GM23338 (cell line): ENCODE data around the gene EIF4E. TPM values are rescaled to one million over a fixed set of nuclear protein-coding genes. Genes with fewer than 3 reads are reported as not detected.
"Not testable (repeated sequence)": the region's sequence is repeated elsewhere in the genome, so short reads cannot be mapped to it uniquely, and the experiment has no call there.

Source experiments
- ATAC-seq: fragments of 200-7000 bp; cut with Tn5 transposase; 3 replicates; pipeline ENCODE4 v1.9.1; 2020
- DNase-seq: peaks from one replicate; pipeline ENCODE4 v3.0.0-alpha.2; 2015; ENCODE audit warnings: low spot score
- H2AFZ ChIP-seq: fragments of 200-600 bp; sonication (generic); 2 replicates; pipeline ENCODE4 v1.8.0; 2016; ENCODE audit warnings: antibody characterized with exemption, mild to moderate bottlenecking, moderate library complexity
- H3F3A ChIP-seq: fragments of 200-600 bp; sonication (generic); replicated peaks from 2 replicates; pipeline ENCODE4 v1.8.0; 2017; ENCODE audit warnings: antibody characterized with exemption, mixed run types, low read depth
- H3K27ac ChIP-seq: fragments of 200-600 bp; sonication (generic); 2 replicates; pipeline ENCODE4 v1.6.1; 2016; ENCODE audit warnings: low read depth
- H3K27me3 ChIP-seq: fragments of 200-600 bp; sonication (generic); 2 replicates; pipeline ENCODE4 v1.8.0; 2016; ENCODE audit warnings: mild to moderate bottlenecking, mixed run types, moderate library complexity; ENCODE audit not compliant: insufficient read depth
- H3K36me3 ChIP-seq: fragments of 200-600 bp; sonication (generic); 2 replicates; pipeline ENCODE4 v1.8.0; 2016; ENCODE audit warnings: mild to moderate bottlenecking; ENCODE audit not compliant: insufficient read depth
- H3K4me1 ChIP-seq: fragments of 200-600 bp; sonication (generic); 2 replicates; pipeline ENCODE4 v1.8.0; 2016; ENCODE audit warnings: mild to moderate bottlenecking, moderate library complexity; ENCODE audit not compliant: insufficient read depth
- H3K4me2 ChIP-seq: fragments of 200-600 bp; sonication (generic); 2 replicates; pipeline ENCODE4 v1.7.1; 2017; ENCODE audit warnings: mixed run types
- H3K4me3 ChIP-seq: fragments of 200-600 bp; sonication (generic); 2 replicates; pipeline ENCODE4 v1.6.1; 2016; ENCODE audit warnings: mixed run types
- H3K79me2 ChIP-seq: fragments of 200-600 bp; sonication (generic); replicated peaks from 2 replicates; pipeline ENCODE4 v1.8.0; 2017; ENCODE audit warnings: mild to moderate bottlenecking; ENCODE audit not compliant: insufficient read depth
- H3K9me2 ChIP-seq: fragments of 200-600 bp; sonication (generic); 2 replicates; pipeline ENCODE4 v1.8.0; 2017; ENCODE audit not compliant: insufficient read depth
- H4K20me1 ChIP-seq: fragments of 200-600 bp; sonication (generic); replicated peaks from 2 replicates; pipeline ENCODE4 v1.8.0; 2017; ENCODE audit warnings: mild to moderate bottlenecking; ENCODE audit not compliant: insufficient read depth
- H3K27ac Mint-ChIP-seq: 2 replicates; pipeline ENCODE4 v1.8.0; 2020; ENCODE audit warnings: inconsistent platforms, mild to moderate bottlenecking, moderate library complexity, mixed read lengths
- H3K27me3 Mint-ChIP-seq: 3 replicates; pipeline ENCODE4 v1.8.0; 2022; ENCODE audit warnings: low read depth, mild to moderate bottlenecking, moderate library complexity, mixed read lengths, inconsistent platforms; ENCODE audit not compliant: insufficient read depth, poor library complexity
- H3K36me3 Mint-ChIP-seq: 3 replicates; pipeline ENCODE4 v1.8.0; 2021; ENCODE audit warnings: low read depth, mild to moderate bottlenecking, inconsistent platforms, moderate library complexity, mixed read lengths
- H3K4me1 Mint-ChIP-seq: 3 replicates; pipeline ENCODE4 v1.8.0; 2020; ENCODE audit warnings: mild to moderate bottlenecking, inconsistent platforms, mixed read lengths
- H3K4me3 Mint-ChIP-seq: 3 replicates; pipeline ENCODE4 v1.8.0; 2021; ENCODE audit warnings: moderate library complexity, mild to moderate bottlenecking, inconsistent platforms, mixed read lengths
- H3K9me3 Mint-ChIP-seq: 3 replicates; pipeline ENCODE4 v1.8.0; 2020; ENCODE audit warnings: moderate library complexity, mild to moderate bottlenecking, inconsistent platforms, mixed read lengths
- JUNB ChIP-seq: IDR thresholded peaks from one replicate; pipeline ENCODE4 v1.6.1; 2016; ENCODE audit warnings: antibody characterized with exemption; ENCODE audit not compliant: unreplicated experiment
- NANOG ChIP-seq: IDR thresholded peaks from 2 replicates; pipeline ENCODE4 v1.6.1; 2016; ENCODE audit warnings: antibody characterized with exemption, borderline replicate concordance
- polyA plus RNA-seq: library from polyadenylated mRNA; unstranded; fragments of >200 nt; fragmentation: Nextera tagmentation; extraction: Ambion mirVana; gene quantifications from 2 replicates; pipeline ENCODE4 v1.2.1, GENCODE V29; 2016
- small RNA-seq: library from RNA; depleted of rRNA; stranded (forward); fragments of <200 nt; gene quantifications from one replicate; pipeline ENCODE3, GENCODE V24; 2014; ENCODE audit warnings: low replicate concordance
- total RNA-seq: library from RNA; depleted of rRNA; stranded (reverse); fragments of >200 nt; shearing (Covaris generic); gene quantifications from 2 replicates; pipeline ENCODE4 v1.2.3, GENCODE V29; 2014; rRNA removed
- TF ChIP-seq, protein P1 (sequence below): fragments of 250-450 bp; sonication (Bioruptor Pico); IDR thresholded peaks from 2 replicates; pipeline ENCODE4 v1.5.0; 2020; ENCODE audit warnings: mild to moderate bottlenecking, moderate library complexity

Gene EIF4E
- total and polyA plus RNA-seq, 2 experiments from 2014 or later = 113 to 351 TPM

DNA sequence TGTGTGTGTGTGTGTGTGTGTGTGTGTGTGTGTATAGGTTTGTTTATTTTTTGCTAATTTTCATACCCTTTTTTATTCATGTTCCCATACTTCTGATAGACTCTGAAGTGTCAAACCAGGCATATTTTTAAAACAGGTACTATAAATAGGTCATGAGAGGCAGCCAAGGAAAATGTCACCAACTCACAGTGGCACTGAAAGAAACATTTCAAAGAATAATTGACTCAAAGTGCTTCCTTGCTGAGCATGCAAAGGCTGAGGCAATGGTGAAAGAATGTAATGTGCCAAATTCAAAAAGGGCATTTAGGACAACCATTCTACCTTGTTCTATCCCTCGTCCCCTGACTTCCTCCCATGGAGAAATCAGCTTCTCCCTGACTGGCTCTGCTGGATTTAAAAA lies 95.5 kb downstream of the EIF4E start:
- no peaks in the 10 kb centered on the region for H3K4me1 ChIP-seq
- no peaks in the 10 kb centered on the region for H4K20me1 ChIP-seq
- H3K27ac ChIP-seq = no peak overlapping the region
- Mint-ChIP-seq H3K9me3 (no peaks in the 10 kb centered on the region), H3K4me3 (no peak overlapping the region), H3K36me3 (no peaks in the 10 kb centered on the region), H3K27me3 (peaks cover 2% of the 10 kb centered on the region), H3K4me1 (no peaks in the 10 kb centered on the region; the same call in 2 of the 3 replicates), H3K27ac (no peak overlapping the region)
- TF ChIP-seq, protein P1, sequence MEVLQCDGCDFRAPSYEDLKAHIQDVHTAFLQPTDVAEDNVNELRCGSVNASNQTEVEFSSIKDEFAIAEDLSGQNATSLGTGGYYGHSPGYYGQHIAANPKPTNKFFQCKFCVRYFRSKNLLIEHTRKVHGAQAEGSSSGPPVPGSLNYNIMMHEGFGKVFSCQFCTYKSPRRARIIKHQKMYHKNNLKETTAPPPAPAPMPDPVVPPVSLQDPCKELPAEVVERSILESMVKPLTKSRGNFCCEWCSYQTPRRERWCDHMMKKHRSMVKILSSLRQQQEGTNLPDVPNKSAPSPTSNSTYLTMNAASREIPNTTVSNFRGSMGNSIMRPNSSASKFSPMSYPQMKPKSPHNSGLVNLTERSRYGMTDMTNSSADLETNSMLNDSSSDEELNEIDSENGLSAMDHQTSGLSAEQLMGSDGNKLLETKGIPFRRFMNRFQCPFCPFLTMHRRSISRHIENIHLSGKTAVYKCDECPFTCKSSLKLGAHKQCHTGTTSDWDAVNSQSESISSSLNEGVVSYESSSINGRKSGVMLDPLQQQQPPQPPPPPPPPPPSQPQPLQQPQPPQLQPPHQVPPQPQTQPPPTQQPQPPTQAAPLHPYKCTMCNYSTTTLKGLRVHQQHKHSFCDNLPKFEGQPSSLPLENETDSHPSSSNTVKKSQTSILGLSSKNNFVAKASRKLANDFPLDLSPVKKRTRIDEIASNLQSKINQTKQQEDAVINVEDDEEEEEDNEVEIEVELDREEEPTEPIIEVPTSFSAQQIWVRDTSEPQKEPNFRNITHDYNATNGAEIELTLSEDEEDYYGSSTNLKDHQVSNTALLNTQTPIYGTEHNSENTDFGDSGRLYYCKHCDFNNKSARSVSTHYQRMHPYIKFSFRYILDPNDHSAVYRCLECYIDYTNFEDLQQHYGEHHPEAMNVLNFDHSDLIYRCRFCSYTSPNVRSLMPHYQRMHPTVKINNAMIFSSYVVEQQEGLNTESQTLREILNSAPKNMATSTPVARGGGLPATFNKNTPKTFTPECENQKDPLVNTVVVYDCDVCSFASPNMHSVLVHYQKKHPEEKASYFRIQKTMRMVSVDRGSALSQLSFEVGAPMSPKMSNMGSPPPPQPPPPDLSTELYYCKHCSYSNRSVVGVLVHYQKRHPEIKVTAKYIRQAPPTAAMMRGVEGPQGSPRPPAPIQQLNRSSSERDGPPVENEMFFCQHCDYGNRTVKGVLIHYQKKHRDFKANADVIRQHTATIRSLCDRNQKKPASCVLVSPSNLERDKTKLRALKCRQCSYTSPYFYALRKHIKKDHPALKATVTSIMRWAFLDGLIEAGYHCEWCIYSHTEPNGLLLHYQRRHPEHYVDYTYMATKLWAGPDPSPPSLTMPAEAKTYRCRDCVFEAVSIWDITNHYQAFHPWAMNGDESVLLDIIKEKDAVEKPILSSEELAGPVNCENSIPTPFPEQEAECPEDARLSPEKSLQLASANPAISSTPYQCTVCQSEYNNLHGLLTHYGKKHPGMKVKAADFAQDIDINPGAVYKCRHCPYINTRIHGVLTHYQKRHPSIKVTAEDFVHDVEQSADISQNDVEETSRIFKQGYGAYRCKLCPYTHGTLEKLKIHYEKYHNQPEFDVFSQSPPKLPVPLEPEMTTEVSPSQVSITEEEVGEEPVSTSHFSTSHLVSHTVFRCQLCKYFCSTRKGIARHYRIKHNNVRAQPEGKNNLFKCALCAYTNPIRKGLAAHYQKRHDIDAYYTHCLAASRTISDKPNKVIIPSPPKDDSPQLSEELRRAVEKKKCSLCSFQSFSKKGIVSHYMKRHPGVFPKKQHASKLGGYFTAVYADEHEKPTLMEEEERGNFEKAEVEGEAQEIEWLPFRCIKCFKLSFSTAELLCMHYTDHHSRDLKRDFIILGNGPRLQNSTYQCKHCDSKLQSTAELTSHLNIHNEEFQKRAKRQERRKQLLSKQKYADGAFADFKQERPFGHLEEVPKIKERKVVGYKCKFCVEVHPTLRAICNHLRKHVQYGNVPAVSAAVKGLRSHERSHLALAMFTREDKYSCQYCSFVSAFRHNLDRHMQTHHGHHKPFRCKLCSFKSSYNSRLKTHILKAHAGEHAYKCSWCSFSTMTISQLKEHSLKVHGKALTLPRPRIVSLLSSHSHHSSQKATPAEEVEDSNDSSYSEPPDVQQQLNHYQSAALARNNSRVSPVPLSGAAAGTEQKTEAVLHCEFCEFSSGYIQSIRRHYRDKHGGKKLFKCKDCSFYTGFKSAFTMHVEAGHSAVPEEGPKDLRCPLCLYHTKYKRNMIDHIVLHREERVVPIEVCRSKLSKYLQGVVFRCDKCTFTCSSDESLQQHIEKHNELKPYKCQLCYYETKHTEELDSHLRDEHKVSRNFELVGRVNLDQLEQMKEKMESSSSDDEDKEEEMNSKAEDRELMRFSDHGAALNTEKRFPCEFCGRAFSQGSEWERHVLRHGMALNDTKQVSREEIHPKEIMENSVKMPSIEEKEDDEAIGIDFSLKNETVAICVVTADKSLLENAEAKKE (CRISPR knock-in tag) = no peak
- TF ChIP-seq NANOG (no peak), JUNB (no peak)
- H3K4me2 ChIP-seq = no peak overlapping the region
- no peaks in the 10 kb centered on the region for H3K9me2 ChIP-seq
- H3K36me3 ChIP-seq = no peaks in the 10 kb centered on the region
- no peak overlapping the region for H3K4me3 ChIP-seq
- no peaks in the 10 kb centered on the region for H3K79me2 ChIP-seq
- H3F3A ChIP-seq = no peaks in the 10 kb centered on the region
- H2AFZ ChIP-seq = peak overlapping the region; percentile 40; the same call in 1 of the 2 replicates
- ATAC-seq (no peak), DNase-seq (no peak)
- no peaks in the 10 kb centered on the region for H3K27me3 ChIP-seq

DNA sequence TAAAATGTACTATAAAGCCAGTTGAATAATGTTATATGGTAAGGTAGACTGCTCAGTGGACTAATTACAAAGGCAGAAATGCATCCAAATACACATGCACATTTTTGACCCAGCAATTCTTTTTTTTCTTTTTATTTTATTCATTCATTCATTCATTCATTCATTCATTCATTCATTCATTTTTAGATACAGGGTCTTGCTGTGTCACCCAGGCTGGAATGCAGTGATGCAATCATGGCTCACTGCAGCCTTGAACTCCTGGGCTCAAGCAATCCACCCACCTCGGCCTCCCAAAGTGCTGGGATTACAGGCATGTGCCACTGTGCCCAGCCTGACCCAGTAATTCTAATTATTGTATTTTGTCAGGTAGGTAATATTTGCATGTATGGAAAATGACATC lies 97.9 kb downstream of the EIF4E start:
- H3K4me2 ChIP-seq, H3F3A ChIP-seq, H3K27me3 Mint-ChIP-seq, H3K9me2 ChIP-seq, H3K27me3 ChIP-seq, H3K79me2 ChIP-seq, H3K4me1 Mint-ChIP-seq, H3K4me3 ChIP-seq, H3K27ac ChIP-seq, H3K36me3 Mint-ChIP-seq, H3K4me1 ChIP-seq, H3K9me3 Mint-ChIP-seq, H3K27ac Mint-ChIP-seq, H3K36me3 ChIP-seq, H2AFZ ChIP-seq, H3K4me3 Mint-ChIP-seq, ATAC-seq, DNase-seq, H4K20me1 ChIP-seq: not testable (repeated sequence)

Small RNA genes lying within 50 kb of the gene (small RNA-seq; reads per million reads assigned to genes)
- not detected for gene RNU7-149P
- gene TBCAP3 = not detected

Other genes with a start within 250 kb of the EIF4E start
- gene METAP1, start 66.6 kb upstream of the EIF4E start, total RNA-seq = 94.5 and 122 TPM in 2 replicates
- 58.7 and 64.1 TPM in 2 replicates for gene METAP1, start 66.6 kb upstream of the EIF4E start, polyA plus RNA-seq
- 224 and 227 TPM in 2 replicates for gene ADH5, start 159.7 kb upstream of the EIF4E start, total RNA-seq
- 243 and 250 TPM in 2 replicates for gene ADH5, start 159.7 kb upstream of the EIF4E start, polyA plus RNA-seq
- not detected in 2 replicates for gene ADH4, start 215.2 kb upstream of the EIF4E start, total RNA-seq
- 0.47 TPM in 1 of 2 replicates, not detected in the other for gene ADH4, start 215.2 kb upstream of the EIF4E start, polyA plus RNA-seq